T-helper 9 cell (primary cell): ENCODE data around the gene BORA.
"Not testable (repeated sequence)": the region's sequence is repeated elsewhere in the genome, so short reads cannot be mapped to it uniquely, and the experiment has no call there.

Experiments used
- DNase-seq: peaks from one replicate; pipeline ENCODE4 v3.0.0-alpha.2; 2020
- total RNA-seq, 2 donors: gene quantifications; one replicate each; lab custom pipeline; 2026; lab: John Stamatoyannopoulos, UW

The BORA gene
- total RNA-seq, result 5.8 to 16.4 reads per million in 2 donors

DNA sequence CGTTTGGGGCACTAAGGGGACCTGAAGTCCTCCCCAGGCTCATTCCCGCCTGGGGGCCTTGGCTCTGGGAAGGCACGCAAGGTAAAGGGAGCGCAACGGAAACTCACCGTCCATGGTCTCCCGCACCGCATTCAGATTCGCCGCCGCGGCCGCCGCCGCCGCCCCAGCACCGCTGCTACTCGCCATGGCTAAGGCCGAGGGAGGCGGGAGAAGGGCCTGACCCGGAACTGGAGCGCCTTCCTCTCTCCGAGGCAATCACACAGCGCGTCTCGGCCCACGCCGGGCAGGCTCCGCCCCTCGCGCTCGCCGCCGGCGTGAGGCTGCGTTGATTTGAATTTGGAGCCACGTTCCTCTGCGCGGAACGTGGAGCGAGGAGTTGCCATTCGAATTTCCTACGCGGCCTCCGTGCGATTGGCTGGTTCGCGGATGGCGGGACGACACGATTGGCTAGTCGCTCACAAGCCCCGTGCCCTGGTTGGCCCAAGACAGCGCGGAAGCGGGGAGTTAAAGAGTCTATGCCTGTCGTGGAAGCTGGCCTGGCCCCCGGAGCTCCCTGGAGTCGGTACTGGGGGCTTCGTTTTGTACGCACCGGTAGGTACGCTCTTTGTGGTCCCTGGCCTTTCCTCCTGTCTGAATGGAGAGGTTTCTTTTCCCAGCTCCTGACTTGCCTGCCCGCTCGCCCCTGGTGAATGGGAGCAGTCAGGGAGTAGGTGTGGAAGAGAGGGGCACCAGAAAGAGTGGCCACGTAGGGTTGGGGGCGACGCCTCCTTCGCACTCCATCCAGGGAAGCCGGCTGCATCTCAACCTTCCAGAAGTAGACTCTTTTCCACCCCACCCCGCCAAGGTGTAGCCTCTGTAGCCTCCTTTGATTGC, at the start of gene BORA, which contains the start of gene MZT1:
TSS of gene BORA (plus strand) at position 507 of the 873 bp plus-strand sequence. CDS start 1,018 bp downstream, outside the sequence.
TSS of gene MZT1 (minus strand) at position 213 of the 873 bp plus-strand sequence. CDS start at position 186, 27 bp downstream.
- peak; percentile 90 for DNase-seq

- DNase-seq, result no peak
Observed at GRCh38 chr13:72678312-72678711, 49.4 kb upstream of the BORA start.

GRCh38 chr13:72680353-72680752, 47.4 kb upstream of the BORA start:
- DNase-seq, result no peak

- no peak for DNase-seq
Observed at GRCh38 chr13:72686766-72687165, 41.0 kb upstream of the BORA start.

DNA sequence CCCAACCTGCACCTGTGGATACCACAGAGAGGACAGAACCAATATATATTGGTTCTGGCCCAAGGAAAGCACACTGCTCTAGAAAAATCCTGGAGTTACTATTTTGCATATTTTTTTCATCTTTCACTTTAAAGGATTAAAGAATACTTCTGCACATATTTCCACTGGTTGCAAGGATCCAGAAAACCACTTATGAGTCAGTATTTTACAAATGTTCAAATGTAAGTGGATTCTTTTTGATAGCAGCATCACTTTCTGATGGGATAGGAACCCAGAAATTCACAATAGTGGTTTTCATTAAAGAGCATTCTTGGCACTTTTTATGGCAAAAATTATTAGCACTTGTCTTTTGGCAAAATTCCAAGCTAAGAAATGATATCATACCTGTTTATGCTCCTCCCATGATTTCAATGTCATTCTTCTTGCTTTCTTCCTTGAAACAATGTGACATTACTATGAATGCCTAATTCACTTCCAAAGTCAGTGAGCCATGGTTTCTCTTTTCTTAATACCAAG, 38.5 kb upstream of the BORA start:
- DNase-seq, result no peak

DNA sequence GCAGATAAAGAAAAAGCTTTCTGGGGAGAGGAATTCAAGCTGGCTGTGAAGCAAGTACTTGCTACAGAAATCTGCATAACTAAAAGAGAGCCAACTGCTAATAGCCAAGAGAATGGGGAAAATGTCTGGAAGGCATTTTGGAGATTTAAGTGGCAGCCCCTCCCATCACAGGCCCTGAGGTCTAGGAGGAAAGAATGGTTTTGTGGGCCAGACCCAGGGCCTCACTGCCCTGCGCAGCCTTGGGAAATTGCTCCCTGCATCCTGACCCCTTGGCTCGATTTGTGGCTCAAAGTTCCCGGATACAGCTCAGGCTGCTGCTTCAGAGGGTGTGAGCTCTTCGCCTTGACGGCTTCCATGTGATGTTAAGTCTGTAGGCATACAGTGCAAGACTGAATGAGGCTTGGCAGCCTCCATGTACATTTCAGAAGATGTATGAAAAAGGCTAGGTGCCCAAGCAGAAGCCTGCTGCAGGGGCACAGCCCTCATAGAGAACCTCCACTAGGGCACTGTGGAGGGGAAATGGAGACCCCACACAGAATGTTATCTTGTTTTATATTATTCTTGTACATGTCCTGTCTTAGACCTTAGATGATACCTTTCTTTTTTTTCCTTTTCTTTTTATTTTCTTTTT, 34.7 kb upstream of the BORA start:
- DNase-seq, result no peak

- DNase-seq, result no peak
Observed at GRCh38 chr13:72693832-72694231, 33.9 kb upstream of the BORA start.

DNA sequence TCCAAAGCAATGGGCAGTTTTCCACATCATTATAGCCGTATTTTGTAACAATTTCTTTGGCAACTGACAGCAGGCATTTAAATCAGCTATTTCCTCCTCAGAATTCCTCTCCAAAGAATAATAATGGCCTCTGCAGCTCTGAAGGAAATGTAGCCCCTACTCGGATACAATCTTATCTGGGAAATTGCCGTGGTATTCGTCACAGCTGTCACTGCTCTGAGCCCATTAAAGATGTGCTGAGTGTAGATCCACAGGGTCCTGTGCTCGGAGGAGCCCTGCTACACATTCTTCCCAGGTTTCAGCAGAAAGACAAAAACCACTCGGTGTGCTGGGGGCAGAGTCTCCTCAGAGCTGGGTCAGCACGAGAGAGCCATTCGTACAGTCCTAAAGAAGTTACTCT, 33.4 kb upstream of the BORA start:
- no peak for DNase-seq

- no peak for DNase-seq
Observed at GRCh38 chr13:72696579-72696978, 31.1 kb upstream of the BORA start.

DNA sequence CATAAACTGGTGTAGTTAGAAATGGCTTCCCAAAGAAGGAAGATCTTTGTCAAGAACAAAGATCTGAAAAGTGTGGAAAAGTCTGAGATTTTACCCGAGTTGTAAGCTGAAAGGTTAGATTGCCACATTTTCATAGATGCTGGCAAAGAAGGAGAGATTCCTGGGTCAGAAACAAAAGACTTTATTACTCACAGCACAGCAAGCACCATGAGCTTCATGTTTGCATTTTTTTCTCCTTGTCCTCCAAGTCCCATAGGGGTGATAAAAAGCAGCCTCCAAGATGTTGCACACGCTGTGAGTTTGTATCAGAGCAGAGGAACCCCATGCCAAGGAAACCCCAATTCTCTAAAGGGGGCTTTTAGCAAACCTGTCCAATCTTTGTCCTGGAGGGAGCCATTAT, 29.6 kb upstream of the BORA start:
- no peak for DNase-seq

DNA sequence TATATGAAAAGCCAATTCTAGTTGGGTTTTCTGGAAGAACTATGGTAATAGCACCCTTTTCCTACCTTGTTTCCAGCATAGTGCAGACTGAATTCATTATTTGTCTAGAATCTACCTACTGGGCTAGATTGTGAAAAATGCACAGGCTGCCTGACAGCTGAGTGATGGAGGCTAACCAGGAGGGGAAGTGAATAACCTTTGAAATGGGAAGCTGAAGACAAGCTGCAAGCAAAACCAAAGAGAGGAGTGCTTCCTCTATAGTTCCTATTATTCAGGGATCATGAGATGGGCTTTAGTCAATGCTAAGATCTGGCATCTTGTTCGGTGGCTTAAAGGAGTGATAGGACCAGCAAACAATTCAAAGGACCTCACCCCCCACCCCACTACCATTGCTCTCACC, 27.2 kb upstream of the BORA start:
- no peak for DNase-seq

DNA sequence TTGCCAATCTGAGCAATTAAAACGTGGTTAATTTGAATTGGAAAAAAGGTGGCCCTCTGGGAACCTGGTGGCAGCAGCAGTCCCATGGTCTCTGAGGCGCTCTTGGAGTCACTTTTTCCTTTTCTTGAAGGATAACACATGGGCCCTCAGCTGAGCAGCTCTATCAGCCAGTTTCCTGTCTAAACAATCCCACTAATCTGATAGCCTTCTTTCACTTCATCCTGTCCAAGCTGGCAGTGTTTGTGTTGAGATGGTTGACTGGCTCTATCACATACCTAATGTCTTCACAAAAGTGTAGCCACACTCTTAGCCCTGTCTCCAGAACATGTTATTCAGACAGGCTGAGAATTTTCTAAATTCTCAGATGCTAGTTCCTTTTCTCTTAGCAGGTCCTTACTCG, 10.9 kb upstream of the BORA start:
- no peak for DNase-seq

DNA sequence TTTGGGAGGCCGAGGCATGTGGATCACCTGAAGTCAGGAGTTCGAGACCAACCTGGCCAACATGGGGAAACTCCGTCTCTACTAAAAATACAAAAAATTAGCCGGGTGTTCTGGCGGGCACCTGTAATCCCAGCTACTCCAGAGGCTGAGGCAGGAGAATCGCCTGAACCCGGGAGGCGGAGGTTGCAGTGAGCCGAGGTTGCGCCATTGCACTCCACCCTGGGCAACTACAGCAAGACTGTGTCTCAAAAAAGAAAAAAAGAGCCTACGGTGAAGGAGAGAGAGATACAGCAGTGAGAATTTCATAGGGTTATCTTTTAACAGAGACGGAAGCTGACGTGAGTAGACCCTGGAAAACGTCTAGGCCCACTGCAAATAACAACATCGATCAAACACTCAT, 1.5 kb upstream of the BORA start:
- DNase-seq, result not testable (repeated sequence)

DNA sequence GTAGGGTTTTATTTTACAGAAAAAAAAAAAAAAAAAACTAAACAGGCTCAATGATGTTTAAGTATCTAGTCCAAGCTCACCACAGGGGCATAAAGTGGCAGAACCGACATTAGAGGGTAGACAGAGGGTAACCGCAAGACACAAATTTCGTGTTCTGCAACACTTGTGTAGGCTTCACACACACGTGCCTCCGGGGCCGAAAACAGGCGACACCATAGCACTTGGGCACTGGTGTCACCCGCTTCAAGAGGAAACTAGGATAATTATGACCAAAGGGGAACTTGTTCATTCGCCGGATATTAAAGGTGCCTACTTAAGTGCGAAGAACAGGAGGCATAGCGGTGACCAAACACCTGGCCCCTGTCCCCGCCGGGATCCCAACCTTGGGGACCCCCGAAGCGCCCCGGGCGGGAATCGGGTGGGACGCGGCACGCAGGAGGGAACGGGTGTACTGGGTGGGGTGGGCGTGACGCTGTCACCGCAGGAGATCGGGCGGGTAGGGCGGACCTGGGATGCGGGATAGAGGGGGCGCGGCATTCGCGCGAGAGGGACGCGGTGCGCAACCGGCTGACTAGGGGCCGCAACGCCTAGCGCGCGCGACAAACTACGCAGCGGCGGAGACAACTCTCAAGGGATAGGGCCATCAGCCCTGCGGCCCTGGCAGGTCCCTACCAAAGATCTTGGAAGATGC, 852 bp upstream of the BORA start:
- peak; percentile 34 for DNase-seq

DNA sequence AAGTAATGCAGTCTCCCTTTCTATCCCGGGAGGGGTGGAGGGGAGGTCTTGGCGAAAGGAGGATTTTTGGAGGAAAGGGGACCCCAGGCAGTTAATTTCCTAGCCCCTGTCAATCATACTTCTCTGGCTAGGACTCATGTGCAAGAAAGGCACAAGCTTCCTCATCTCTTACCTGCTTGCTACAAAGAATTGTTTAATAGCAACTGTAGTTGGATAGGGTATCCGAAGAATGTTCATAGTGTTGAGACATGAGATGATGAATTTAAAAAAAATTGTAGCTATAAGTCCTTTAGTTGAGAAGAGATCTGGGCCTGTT, 525 bp downstream of the BORA start:
- DNase-seq, result no peak

DNA sequence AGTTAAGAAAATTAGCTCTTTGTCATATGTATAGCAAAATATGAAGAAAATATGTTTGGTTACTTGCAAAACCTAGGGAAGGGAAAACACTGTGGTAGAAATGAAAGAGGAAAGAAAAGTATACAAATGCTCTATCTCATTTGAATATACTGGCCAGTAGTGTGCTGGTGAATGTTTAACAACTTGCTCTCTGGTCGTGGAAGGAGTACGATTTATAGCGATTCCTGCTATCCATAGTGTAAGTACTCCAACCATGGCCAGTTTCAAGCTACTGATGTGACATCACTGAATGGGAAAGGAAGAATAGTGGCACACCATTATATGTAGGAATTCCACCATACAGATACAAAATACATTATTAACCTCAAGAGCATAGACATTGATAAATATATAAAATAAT, 9.3 kb downstream of the BORA start:
- DNase-seq, result no peak

DNA sequence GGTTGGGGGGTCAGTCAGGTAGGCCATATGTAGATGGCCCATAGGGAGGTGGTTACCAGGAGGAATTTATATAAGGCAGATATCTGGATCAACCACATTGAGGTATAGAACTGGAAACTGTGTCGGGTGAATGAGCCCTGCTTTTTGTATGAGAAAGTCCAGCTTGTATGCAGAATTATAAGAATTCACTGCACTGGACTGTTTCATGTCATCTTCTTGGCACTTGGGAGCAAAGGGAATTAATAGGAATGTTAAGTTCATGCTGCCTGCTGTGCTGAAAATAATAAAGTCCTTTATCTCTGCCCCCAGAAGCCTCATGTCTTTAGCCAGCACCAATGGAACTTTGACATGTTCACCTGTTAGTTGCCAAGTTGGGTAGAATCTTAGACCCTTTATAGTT, 12.3 kb downstream of the BORA start:
- no peak for DNase-seq

GRCh38 chr13:72745260-72745659, 17.5 kb downstream of the BORA start:
- no peak for DNase-seq

DNA sequence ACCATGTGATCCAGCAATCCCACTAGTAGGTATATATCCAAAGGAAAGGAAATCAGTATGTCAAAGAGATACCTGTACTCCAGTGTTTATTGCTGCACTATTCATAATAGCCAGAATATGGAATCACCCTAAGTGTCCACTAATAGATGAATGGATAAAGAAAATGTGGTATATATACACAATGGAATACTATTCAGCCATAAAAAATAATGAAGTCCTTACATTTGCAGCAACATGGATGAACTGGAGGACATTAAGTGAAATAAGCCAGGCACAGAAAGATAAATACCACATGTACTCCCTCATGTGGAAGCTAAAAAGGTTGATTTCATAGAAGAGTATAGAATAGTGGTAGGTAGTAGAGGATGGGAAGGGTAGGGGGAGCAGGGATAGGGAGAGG, 23.5 kb downstream of the BORA start:
- DNase-seq, result no peak

DNA sequence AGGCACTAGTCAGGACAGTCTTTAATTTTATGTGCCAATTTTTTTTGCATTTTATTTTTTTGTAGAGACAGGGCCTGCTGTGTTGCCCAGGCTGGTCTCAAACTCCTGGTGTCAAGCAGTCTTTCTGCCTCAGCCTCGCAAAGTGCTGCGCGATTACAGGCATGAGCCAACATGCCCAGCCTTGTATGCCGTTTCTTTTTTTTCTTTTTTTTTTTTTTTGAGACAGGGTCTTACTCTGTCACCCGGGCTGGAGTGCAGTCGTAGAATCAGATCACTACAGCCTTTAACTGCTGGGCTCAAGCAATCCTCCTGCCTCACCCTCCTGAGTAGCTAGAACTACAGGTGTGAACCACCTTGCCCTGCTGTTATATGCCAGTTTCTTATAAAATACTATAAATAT, 26.4 kb downstream of the BORA start:
- no peak for DNase-seq

DNA sequence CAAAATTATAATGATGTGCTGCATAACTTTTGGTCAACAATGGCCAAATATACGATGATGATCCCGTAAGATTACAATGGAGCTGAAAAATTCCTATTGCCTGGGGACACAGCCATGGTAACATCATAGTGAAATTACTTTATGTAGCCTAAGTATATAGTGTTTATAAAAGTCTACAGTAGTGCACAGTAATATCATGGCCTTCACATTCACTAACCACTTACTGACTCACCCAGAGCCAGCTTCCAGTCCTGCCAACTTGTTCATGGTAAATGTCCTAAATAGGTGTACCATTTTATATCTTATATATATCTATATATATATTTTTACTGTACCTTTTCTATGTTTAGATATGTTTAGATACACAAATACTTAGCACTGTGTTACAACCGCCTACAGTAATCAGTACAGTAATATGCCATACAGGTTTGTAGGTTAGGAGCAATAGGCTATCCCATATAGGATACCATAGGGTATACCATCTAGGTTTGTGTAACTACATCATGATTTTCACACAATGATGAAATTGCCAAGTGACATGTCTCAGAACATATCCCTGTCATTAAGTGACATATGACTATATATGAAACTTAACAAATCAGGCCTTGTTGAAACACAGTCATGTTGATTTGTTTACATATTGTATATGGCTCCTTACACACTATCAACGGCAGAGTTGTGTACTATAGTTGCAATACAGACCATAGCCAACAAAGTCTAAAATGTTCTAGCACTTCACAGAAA, 30.2 kb downstream of the BORA start:
- no peak for DNase-seq

DNA sequence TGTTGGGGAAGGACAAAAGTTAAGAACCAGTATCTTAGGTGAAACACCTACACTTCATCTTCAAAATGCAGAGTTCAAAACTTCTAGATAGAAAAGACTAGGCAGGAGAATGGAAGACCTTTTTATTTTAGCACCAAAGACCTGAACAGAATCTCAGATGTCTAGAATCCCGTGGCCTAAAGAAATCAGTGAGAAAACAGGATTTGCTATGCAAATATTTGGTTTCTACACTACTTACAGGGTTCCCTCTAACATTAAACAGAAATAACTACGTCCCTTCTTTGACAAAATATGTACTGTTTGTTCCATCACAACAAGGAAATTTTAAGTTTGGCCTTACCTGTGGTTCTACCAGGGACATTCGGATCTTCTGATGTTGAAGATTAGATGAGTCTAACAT, 32.5 kb downstream of the BORA start:
- no peak for DNase-seq

DNA sequence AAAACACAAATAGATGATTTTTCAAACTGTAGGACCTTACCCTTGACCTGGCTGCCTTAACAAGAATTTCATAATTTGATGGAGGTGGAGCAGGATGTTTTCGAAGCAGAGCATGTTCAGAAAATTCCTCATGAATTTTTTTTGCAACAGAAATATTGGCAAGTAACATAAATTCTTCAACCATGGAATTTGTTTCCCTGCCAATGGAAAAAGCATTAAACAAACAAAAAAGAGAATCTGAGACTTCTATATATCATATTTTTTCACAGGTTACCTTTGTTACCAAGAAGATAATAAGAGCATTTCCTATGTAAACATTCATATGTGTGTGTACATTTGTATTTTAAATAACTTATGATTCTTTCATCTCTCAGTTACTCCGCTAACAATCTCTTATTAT, 35.7 kb downstream of the BORA start:
- no peak for DNase-seq
